Cardiac septum (tissue), 1 donor: Measurements from ENCODE around the gene SEC31A. TPM values are rescaled to one million over a fixed set of nuclear protein-coding genes. Genes with fewer than 3 reads are reported as not detected.
A peak's percentile ranks its signal among the peaks of the same experiment; 100 is the strongest.
"Not testable (repeated sequence)": the region's sequence is repeated elsewhere in the genome, so short reads cannot be mapped to it uniquely, and the experiment has no call there.

Experiments
- DNase-seq: peaks from one replicate; pipeline ENCODE4 v3.0.0-alpha.2; 2020; ENCODE audit warnings: low spot score
- intact Hi-C: fragments of 100-400 bp; cut with DNase I; formaldehyde crosslinking; loops from one replicate; pipeline ENCODE4 v1.14.0; 2022
- long read RNA-seq: library from polyadenylated mRNA; unstranded; transcript quantifications from one replicate; pipeline ENCODE4 v2.0.0, GENCODE V29; 2021
- total RNA-seq: library from RNA; stranded (reverse); fragmentation: NEBNext Ultra II Directional; extraction: Animal tissue kit (Norgen Biotek cat#: 25700); gene quantifications from one replicate; pipeline ENCODE4 v1.2.1, GENCODE V29; 2021
- donor health status: DM: no; HTN: no; CAD: no.

The SEC31A gene, protein sequence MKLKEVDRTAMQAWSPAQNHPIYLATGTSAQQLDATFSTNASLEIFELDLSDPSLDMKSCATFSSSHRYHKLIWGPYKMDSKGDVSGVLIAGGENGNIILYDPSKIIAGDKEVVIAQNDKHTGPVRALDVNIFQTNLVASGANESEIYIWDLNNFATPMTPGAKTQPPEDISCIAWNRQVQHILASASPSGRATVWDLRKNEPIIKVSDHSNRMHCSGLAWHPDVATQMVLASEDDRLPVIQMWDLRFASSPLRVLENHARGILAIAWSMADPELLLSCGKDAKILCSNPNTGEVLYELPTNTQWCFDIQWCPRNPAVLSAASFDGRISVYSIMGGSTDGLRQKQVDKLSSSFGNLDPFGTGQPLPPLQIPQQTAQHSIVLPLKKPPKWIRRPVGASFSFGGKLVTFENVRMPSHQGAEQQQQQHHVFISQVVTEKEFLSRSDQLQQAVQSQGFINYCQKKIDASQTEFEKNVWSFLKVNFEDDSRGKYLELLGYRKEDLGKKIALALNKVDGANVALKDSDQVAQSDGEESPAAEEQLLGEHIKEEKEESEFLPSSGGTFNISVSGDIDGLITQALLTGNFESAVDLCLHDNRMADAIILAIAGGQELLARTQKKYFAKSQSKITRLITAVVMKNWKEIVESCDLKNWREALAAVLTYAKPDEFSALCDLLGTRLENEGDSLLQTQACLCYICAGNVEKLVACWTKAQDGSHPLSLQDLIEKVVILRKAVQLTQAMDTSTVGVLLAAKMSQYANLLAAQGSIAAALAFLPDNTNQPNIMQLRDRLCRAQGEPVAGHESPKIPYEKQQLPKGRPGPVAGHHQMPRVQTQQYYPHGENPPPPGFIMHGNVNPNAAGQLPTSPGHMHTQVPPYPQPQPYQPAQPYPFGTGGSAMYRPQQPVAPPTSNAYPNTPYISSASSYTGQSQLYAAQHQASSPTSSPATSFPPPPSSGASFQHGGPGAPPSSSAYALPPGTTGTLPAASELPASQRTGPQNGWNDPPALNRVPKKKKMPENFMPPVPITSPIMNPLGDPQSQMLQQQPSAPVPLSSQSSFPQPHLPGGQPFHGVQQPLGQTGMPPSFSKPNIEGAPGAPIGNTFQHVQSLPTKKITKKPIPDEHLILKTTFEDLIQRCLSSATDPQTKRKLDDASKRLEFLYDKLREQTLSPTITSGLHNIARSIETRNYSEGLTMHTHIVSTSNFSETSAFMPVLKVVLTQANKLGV
- 140 TPM for total RNA-seq
- long read RNA-seq, full-length matches to known transcripts: 23 of 107 reads
- long read RNA-seq, partial matches to known transcripts: 63 of 107 reads
- long read RNA-seq, other reads (novel, unspliced or antisense): 21 of 107 reads

DNA sequence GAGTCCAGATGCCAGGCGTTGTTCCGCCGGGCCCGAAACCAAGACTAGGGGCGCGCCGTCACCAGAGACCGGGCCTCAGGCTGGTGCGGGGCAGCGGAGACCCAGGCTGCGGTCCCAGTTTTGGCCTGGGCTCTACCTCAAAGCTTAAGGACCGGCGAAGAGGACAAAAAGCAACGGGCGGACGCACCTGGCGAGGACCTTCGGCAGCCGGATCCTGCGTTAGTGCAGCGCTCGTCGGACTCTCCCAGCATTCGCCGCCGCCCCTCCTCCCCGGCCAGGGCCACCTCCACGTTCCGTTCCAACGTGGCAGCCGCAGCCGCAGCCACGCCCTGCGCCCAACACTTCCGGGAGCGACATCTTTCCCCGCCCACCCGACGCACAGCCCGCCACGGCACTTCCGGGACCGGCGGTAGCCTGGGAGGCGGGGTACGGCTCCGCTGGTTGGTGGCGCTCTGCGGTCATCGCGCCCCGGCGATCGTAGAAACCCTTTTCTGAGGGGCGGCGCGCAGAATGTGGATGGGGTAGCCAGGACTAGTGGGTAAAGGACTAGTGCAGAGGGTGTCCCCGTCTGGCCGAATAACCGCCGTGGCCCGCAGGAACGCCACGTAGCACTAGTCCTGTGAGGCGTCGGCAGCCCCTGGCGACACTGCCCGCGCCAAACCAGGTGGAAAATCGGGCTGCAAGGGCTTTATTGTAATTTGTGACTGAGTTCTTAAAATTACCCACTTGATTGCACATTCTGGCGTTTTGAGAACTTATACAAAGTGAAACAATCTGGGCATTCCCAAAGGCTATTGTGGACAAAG is at the start of gene SEC31A:
Gene SEC31A, minus strand, starts transcription at position 253 of the 806 bp plus-strand sequence. CDS start 9,217 bp downstream, outside the sequence.
- peak; percentile 99 for DNase-seq
- intact Hi-C loops: loop anchor here (1.0 to 10.0 kb wide), 4 partner anchors 9 to 519 kb away; partner anchors contain the start of genes COQ2, HNRNPD, LIN54 and THAP9

DNA sequence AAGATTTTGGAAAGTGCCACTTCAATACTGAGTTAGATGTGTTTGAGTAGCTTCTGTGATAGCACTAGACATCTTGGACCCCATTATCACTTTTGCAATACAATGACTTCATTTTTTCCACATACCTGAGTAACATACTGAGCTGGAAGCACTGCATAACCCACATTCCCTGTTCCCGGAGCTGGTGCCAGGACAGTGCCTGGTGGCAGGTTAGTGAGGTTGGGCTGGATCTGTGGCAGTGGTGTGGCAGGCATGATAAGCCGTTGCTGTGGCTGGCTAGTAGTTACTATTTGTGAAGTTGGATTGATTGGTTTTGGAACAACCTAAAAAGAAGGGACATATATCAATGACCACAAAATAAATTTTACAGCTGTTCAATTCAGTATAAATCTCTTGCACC is 48.5 kb upstream of the SEC31A start:
- DNase-seq: no peak
- intact Hi-C loops: no loop called here

DNA sequence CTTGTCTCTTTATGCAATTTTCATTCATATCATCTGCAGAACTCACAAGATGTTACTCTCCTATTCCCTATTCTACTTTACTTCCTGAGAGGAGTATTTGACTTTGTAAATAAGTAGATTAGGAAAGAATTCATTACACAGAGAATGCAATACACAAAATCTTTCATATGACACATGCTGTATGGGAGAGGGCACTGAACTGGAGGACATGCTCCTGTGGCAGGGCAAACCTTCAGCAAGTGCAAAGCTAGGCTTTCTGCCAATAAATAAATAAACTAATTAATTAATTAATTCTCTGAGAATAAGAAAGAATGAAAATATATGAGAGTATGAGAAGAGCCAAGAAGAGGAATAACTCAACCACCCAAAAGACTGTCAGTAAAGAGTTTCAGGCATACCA is 43.5 kb upstream of the SEC31A start:
- no peak for DNase-seq
- intact Hi-C loops: no loop called here

DNA sequence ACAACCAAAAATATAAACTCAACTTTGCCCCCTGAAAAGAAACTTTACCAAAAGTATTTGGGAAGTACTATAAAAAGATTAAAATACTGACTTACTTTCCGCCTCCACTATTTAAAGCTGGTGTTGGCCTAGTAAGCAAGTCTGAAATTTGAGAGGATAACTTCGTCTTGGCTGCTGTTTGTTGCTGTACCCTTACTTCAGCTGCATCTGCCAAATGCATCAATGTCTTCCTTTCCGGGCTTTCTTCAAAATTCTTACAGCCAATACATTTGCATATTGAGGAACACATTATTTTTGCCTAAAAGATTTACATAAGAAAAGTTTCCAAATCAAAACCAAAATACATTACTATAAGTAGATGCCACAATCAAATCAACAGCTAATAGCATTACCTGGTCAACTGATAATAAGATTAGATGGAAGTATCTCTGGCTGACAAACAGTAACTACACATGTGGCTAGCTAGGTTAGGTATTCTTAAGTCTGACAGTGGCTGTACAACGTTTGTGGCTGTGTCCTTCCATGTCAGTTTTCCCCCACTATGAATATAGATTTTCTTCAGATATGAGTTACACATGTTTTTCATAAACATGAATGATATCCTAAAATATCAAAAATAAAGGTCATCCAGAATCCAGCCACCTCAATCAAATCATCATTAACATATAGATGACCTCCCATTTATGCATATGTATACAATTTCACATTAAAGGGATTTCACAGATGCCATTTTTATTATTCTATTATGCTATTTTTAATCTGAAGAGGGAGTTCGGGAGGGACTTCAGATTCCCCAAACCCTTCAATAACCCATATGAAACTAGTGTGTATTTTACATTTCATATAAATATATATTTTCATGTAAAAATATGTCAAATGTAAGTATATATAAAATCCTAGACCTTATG is 40.1 kb upstream of the SEC31A start:
- DNase-seq: no peak
- intact Hi-C loops: no loop called here

DNA sequence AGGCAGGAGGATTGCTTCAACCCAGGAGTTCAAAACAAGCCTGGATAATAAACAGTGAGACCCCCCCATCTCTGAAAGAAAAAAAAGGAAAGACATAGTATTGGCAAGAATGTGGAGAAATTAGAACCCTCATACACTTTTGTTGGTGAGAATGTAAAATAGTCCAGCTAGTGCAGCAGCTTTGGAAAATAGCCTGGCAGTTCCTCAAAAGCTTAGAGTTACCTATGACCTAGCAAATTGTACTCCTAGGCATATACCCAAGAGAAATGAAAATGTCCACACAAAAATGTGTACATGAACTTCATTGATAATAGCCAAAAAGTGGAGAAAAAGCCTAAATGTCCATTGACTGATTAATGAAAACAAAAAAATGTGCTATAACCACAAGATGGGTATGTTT is 30.8 kb upstream of the SEC31A start:
- no peak for DNase-seq
- intact Hi-C loops: no loop called here

DNA sequence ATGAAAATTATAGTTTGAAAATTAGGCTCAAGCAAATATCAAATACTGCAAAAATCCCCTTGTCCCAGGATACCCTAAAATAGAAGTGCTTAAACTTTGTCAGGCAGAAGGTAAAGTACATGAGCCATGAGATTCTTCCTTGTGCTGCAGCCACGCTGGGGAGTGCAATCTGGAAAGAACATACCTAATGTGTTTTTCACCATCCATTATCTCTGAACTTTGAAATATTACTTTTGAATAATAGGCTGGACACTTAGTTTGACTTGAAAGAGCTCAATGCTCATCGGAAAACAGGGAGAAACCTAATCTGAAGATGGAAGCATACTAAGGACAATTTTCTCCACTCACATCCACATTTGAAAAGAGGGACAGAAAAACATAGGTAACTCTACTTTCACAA is 28.4 kb upstream of the SEC31A start:
- intact Hi-C loops: no loop called here
- DNase-seq: no peak

DNA sequence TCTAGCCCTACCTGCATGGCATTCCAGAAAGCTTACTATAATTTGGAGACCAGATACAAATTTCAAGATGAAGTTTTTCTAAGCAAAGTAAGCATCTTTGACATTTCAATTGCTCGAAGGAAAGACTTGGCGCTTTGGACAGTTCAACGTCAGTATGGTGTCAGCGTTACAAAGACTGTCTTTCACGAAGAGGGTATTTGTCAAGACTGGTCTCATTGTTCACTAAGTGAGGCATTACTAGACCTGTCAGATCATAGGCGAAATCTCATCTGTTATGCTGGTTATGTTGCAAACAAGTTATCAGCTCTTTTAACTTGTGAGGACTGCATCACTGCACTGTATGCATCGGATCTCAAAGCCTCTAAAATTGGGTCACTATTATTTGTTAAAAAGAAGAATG is 27.1 kb upstream of the SEC31A start:
- intact Hi-C loops: no loop called here
- DNase-seq: no peak

DNA sequence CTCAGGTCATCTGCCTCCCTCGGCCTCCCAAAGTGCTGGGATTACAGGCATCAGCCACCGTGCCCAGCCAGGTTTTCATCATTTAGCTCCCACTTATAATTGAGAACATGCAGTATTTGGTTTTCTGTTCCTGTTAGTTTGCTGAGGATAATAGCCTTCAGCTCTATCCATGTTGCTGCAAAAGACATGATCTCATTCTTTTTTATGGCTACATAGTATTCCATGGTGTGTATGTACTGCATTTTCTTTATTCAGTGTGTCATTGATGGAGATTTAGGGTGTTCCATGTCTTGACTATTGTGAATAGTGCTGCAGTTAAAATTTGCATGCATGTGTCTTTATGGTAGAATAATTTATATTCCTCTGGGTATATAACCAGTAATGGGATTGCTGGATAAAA is 23.0 kb upstream of the SEC31A start:
- intact Hi-C loops, DNase-seq: not testable (repeated sequence)

DNA sequence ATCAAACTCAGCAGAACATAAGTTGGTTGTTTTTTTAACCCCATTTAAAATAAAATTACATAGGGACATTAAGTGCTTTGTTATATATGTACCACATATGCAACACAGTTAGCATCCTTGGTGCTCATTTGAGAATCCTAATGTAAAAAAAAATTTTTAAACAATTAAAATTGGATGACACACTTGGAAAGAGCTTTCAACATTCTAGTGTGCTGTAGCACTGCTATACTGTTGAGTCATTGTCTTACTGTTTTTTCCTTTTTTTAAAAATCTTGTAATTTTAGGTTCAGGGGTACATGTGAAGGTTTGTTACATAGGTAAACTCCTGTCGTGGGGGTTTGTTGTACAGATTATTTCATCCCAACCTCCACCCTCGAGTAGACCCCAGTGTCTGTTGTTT is 22.4 kb upstream of the SEC31A start:
- intact Hi-C loops: no loop called here
- no peak for DNase-seq

DNA sequence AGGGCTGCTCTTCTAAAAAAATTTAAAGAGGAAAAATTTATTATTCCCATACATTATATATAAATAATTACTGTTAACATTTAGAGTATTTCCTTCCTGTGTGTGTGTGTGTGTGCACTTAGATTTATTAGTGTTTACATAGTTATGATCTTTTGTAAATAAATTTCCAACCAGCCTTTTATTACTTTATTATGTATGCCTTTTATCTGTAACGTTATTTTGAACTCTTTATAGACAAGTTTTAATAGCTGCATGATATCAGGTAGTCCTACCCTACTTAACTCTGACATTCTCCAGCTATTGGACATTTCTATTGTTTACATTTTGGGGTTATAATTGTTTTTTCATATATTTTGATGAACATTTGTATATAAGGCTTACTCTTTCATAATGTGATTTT is 18.4 kb upstream of the SEC31A start:
- intact Hi-C loops: loop anchor here (10.0 kb wide), 1 partner anchor 545 kb away; the partner anchor contains the start of genes HELQ and MRPS18C
- no peak for DNase-seq

DNA sequence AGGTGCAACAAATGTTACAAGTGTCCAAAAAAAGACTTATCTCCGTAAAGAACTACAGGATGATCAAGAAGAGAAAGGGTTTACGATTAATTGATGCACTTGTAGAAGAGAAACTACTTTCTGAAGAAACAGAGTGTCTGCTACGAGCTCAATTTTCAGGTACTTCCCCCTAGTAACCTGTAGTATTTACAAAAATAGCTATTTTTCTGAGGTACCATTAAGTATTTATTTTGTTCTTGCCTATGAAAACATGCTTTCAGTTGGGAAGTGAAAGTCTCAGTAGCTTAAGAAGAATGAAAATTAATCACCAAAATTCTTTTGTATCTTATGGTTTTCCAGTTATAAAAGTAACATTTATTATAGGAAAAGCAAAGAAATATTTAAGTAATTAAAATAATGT is 15.5 kb upstream of the SEC31A start:
- DNase-seq: no peak
- intact Hi-C loops: loop anchor here (10.0 kb wide), 1 partner anchor 548 kb away; the partner anchor contains the start of genes HELQ and MRPS18C

DNA sequence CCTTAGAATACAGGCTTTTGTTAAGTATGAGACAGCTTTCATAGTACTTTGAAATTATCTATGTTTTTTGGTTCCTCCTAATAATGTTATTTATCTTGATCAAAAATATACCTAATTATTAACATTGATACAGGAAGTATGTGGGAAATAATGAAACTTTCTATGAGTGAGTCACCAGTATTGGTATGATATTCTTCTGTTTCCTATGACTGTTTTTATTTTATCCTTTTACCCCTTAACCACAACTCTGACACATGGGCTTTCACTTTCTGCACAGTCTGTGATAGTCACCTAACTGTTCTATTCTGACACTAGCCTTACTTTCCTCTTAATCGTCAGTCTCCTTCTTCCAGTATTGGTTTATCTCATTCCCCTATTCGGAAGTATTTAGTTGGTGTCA is 14.3 kb upstream of the SEC31A start:
- DNase-seq: no peak
- intact Hi-C loops: loop anchor here (10.0 kb wide), 1 partner anchor 550 kb away; the partner anchor contains the start of genes HELQ and MRPS18C

DNA sequence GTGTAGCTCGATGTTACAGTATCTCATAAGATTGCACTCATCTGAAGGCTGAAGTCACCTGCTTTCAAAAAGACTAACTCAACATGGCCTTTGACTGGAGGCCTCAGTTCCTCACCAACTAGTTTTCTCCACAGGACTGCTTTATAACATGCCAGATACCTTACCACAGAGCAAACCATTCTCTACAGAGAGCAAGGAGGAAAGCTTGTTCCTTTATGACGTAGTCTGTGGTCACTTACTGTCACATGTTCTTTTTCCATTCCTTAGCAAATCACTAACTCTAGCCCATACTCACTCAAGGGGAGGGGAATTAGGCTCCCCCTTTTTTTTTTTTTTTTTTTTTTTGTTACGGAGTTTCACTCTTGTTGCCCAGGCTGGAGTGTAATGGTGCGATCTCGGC is 12.8 kb upstream of the SEC31A start:
- no peak for DNase-seq
- intact Hi-C loops: loop anchor here (10.0 kb wide), 1 partner anchor 551 kb away; the partner anchor contains the start of genes HELQ and MRPS18C

DNA sequence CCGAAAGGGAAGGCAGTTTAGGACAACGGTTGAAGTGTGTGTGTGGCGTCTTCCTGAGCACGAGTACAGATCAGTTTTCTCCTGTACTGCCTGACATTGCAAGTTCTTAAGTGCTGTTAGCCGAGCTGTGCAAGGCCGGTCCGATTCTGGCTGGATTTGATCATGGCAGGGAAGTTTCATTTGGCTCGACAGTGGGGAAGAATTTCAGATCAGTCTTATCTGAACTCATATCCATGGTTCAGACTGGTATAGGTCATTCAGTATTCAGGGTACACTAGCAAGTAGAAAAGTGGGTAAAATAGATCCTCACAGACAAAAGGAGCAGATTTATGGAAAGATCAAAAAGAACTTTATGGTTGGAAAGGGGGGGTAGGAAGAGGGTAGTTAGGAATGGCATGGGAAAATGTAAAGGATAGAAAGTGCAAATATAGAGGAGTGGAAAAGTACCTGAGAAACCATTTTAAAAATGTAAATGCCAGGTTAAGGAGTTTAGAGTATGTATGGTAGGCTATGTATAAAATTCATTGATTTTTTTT is 10.3 kb upstream of the SEC31A start:
- intact Hi-C loops: loop anchor here (1.0 to 10.0 kb wide), 2 partner anchors 134 to 554 kb away; partner anchors contain the start of genes COPS4, HELQ and MRPS18C
- no peak for DNase-seq

DNA sequence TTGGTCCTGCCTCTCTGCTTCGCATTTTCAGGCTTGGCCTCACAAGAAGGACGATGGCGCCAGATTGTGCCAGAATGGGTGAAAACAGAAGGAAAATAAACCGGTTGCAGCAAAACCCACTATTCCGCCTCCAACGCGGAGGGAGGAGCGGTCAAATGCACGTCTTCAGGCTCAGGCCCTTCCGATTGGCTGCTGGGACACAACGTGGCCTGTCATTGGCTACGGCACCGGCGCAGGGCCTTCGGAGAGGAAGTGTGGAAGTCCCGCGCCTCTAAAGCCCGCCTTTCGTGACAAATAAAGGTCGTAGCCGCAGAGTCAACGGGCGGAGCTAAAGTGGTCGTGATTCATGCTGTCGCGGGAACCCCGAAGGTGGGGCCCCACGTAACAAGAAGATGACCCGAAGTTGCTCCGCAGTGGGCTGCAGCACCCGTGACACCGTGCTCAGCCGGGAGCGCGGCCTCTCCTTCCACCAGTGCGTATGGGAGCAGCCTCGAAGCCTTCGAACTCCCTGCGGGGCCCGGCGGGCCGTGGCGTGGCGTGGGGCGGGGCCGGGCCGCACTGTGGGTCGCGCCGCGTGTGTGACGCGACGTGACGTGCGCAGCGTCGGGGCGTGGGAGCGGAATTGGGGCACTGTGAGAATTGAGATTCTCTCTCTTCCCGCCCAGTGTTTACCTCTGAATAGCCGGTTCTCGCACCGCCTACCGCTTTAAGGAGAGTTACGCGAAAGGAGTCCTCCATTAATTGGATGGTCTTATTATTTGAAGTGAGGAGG is 9.6 kb upstream of the SEC31A start, which contains the start of gene THAP9:
Gene THAP9, plus strand, starts transcription at position 325 of the 772 bp plus-strand sequence. Its CDS starts 68 bp downstream, at position 393.
- peak; percentile 100 for DNase-seq
- intact Hi-C loops: loop anchor here (1.0 to 10.0 kb wide), 4 partner anchors 9 to 554 kb away; partner anchors contain the start of genes COPS4, HELQ, MRPS18C and SEC31A

DNA sequence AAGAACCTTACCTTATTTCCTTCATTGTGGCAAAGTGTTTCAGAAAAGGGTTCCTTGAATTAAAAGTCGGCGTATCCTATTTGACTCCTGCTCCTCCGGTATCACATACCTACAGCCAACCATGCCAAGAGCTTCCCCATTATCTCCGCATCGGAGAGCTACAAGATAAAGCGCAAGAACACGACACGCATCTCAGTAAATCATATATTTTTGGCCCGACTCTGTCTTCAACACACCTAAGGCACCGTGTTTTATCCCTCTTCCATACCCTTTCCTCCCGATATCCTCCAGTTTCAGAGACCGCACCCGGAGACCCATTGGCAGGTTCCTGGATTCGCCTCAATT is 9.1 kb upstream of the SEC31A start:
- no peak for DNase-seq
- intact Hi-C loops: loop anchor here (1.0 to 10.0 kb wide), 3 partner anchors 9 to 555 kb away; partner anchors contain the start of genes HELQ, MRPS18C and SEC31A
